GM18873 (cell line): ENCODE measurements around the gene AATK.

ENCODE experiments used
- ATAC-seq: cut with Tn5 transposase; IDR thresholded peaks from one replicate; pipeline ENCODE4 v1.9.1; 2021; ENCODE audit warnings: mild to moderate bottlenecking, moderate library complexity, moderate number of reproducible peaks; ENCODE audit not compliant: unreplicated experiment, low FRiP score

The AATK gene

GRCh38 chr17:81097134-81097942, 68.7 kb downstream of the AATK start:
- ATAC-seq: no peak

GRCh38 chr17:81096741-81097133, 69.3 kb downstream of the AATK start:
- ATAC-seq: no peak

- no peak for ATAC-seq
Measured at GRCh38 chr17:81095383-81095762, 70.6 kb downstream of the AATK start.

- ATAC-seq: no peak
Measured at GRCh38 chr17:81094509-81095382, 71.3 kb downstream of the AATK start.

GRCh38 chr17:81093619-81094508, 72.2 kb downstream of the AATK start:
- no peak for ATAC-seq

- ATAC-seq: no peak
Measured at GRCh38 chr17:81092518-81093095, 73.4 kb downstream of the AATK start.

- no peak for ATAC-seq
Measured at GRCh38 chr17:81091774-81092517, 74.1 kb downstream of the AATK start.

GRCh38 chr17:81091154-81091553, 74.9 kb downstream of the AATK start:
- ATAC-seq: no peak

- ATAC-seq: no peak
Measured at GRCh38 chr17:81090361-81091136, 75.5 kb downstream of the AATK start.

GRCh38 chr17:81086789-81087551, 79.1 kb downstream of the AATK start:
- no peak for ATAC-seq

- ATAC-seq: no peak
Measured at GRCh38 chr17:81085420-81085911, 80.6 kb downstream of the AATK start.

- ATAC-seq: no peak
Measured at GRCh38 chr17:81084680-81085419, 81.2 kb downstream of the AATK start.

GRCh38 chr17:81083125-81083765, 82.8 kb downstream of the AATK start:
- no peak for ATAC-seq

GRCh38 chr17:81082177-81083073, 83.6 kb downstream of the AATK start:
- no peak for ATAC-seq

- no peak for ATAC-seq
Measured at GRCh38 chr17:81081222-81082176, 84.5 kb downstream of the AATK start.
